ENCODE data around the gene CEP350.

The CEP350 gene

GRCh38 chr1:180163041-180163440 is 208.4 kb downstream of the CEP350 start:
- no peak for DNase-seq
